Middle frontal gyrus (tissue), 1 donor: ENCODE measurements around the gene ERCC5.

Experiments used
- DNase-seq: peaks from one replicate; pipeline ENCODE4 v3.0.0-alpha.2; 2015; ENCODE audit warnings: low spot score; ENCODE audit errors: extremely low spot score

ERCC5 gene

GRCh38 chr13:102917019-102917418 lies 71.2 kb downstream of the ERCC5 start:
- DNase-seq = no peak

DNA sequence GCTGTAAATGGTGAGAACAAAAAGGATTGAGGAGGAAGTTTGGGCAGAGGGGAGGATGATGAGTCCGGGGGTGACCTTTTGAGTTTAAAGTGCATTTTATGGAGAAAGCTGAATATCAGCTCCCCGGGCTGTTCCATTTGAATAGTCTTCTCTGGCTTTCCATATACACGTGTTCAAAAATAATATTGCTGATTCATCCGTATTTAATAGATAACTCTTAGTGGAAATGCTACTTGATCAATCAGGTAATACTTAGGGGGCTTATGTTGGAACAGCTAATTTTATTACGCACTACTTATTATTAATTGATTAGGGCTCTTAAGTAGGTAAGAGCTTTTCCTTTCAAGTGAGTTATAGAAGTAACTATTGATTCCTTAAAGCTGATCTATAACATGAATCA lies 76.4 kb downstream of the ERCC5 start:
- no peak for DNase-seq
